Ramos (cell line): ENCODE results near the gene TAPBP.
"Not testable (repeated sequence)": the region's sequence is repeated elsewhere in the genome, so short reads cannot be mapped to it uniquely, and the experiment has no call there.

ENCODE experiments used
- in situ Hi-C: fragments of 300-500 bp; cut with MboI; formaldehyde crosslinking; loops from one replicate; pipeline ENCODE4 v1.14.3; 2022; ENCODE audit warnings: low sequenced_read_pairs; ENCODE audit not compliant: unreplicated experiment

Gene TAPBP

DNA sequence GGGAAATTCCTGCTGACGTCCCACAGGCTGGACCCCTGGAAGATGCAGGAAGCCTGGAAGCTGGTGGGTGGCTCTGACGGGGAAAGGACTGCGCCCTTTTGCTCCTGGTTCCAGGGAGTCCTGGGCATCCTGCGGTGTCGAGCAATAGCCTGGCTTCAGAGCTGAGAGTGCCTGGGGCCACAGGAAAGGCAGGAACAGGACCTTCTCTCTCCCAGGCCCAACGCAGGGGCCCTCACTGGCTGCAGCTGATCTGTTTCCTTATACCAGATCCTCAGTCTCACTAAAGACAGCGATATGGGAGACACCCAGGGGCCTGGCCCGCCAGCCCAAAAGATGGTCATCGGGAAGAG, 35.5 kb downstream of the TAPBP start:
- in situ Hi-C loops, result no loop called here

DNA sequence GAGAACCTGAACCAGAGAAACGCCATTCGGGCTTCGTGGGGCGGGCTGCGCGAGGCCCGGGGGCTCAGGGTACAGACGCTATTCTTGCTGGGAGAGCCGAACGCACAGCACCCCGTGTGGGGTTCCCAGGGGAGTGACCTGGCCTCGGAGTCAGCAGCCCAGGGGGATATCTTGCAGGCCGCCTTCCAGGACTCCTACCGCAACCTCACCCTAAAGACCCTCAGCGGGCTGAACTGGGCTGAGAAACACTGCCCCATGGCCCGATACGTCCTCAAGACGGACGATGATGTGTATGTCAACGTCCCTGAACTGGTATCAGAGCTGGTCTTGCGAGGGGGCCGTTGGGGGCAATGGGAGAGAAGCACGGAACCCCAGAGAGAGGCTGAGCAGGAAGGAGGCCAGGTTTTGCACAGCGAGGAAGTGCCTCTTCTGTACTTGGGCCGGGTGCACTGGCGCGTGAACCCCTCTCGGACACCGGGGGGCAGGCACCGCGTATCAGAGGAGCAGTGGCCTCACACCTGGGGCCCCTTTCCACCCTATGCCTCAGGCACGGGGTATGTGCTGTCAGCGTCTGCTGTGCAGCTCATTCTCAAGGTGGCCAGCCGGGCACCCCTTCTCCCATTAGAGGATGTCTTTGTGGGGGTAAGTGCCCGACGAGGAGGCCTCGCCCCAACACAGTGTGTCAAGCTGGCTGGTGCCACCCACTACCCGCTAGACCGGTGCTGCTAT, 36.1 kb downstream of the TAPBP start:
- in situ Hi-C loops, result no loop called here

GRCh38 chr6:33276864-33277662, 36.8 kb downstream of the TAPBP start, which contains the start of gene B3GALT4:
Gene B3GALT4, plus strand, starts transcription at chr6:33277123. Its CDS starts 297 bp downstream, at chr6:33277420.
- in situ Hi-C loops, result no loop called here

GRCh38 chr6:33276581-33276863, 37.4 kb downstream of the TAPBP start:
- in situ Hi-C loops, result no loop called here

- in situ Hi-C loops, result not testable (repeated sequence)
Measured at GRCh38 chr6:33275795-33276580, 37.9 kb downstream of the TAPBP start.

DNA sequence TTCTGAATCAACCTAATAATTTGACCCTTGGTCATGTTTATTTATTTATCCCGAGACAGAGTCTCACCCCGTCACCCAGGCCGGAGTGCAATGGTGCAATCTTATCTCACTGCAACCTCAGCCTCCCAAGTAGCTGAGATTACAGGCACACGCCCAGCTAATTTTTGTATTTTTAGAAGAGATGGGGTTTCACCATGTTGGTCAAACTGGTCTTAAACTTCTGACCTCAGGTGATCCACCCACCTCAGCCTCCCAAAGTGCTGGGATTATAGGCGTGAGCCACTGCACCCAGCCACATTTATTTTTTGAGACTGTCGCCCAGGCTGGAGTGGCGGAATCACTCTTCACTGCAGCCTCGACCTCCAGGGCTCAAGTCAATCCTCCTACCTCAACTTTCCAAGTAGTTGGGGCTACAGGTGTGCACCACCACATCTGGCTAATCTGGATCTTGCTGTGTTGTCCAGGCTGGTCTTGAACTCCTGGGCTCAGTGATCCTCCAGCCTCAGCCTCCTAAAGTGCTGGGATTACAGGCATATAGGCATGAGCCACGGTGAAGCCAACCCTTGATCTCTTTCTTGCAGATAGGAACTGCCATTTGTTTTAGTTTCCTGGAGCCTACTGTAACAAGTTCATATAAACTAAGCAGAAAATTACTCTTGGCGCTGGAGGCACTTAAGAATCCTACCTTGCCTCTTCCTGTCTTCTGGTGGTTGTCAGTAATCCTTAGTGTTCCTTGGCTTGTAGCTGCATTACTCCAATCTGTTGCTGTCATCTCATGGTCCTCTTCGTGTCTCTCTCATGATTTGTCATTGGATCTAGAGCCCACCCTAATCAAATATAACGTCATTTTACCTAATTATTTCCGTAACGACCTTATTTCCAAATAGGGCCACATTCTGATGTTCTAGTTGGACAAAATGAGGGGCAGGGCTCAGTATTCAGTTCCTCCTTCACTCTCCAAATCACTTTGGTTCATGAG, 39.7 kb downstream of the TAPBP start:
- in situ Hi-C loops, result no loop called here

GRCh38 chr6:33273129-33273923, 40.6 kb downstream of the TAPBP start:
- in situ Hi-C loops, result no loop called here

DNA sequence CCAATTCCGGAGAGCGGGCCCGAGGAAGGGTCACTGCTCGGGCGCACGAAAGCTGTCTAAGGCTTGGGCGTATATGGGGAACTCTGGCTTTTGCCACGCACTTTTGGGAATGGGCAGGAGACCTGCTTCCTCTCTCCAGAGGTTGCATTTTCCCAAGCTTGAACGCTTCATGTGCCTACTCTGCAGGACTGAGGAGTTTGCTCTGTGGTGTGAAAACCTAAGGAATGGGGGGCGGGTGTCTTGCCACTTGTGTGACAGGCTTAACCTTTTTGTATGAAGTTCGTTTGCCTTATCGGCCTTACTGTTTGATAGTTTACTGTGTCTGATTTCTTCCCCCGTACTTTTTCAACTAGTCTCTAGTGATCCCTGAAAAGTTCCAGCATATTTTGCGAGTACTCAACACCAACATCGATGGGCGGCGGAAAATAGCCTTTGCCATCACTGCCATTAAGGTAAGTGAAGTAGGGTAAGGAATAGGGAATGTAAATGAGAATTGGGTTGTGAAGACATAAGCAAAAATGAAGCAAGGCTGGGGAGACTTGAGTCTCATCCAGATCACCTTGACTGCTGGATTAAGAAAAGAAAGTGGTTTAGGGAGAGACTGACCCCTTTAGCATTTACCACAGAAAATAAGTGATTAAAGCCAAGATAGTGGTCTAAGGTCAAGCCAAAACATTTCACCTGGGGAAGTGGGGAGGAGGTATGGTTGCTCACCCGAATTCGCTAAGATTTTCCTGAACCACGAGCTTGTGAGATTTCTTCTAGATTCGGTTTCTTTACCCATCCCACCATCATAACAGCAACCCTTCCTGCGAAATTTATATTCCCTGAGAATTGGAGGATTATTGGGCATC, 41.4 kb downstream of the TAPBP start:
- in situ Hi-C loops, result no loop called here

DNA sequence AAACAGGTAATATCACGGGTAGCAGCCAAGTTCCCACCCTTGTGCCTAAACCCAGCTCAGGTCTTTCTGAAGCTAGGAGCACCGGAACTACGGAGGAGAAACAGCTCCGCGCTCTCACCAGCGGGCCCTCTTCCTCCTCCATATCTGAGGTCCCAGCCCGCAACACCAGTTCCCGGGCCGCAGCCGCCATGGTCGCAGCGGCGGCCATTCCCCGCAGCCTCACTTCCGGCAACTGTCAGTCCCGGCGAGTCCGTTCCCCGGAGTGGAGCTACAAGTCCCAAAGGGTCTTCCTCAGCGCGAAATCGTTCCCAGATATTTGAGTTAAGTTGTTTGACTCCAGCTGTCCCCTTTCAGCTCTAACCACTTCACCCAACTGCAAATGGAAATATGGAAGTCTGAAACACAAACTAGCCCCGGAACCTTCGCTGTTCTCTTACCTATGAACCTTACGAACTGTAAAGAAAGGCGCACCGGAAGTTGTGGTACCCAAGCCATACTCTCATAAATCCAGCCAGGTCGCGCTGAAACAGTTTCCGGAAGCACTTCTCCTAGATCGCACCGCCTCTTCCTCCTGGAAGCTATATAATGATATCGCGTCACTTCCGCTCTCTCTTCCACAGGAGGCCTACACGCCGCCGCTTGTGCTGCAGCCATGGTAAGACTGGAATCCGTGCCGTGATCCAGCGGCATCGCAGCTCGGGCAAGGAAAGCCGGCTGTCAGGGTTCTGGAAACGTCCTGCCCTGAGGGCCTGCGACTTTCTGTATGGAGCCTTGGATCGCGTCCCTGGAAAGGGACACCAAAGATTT, 42.2 kb downstream of the TAPBP start, which contains the start of the genes RPS18 and VPS52:
Gene RPS18, plus strand, starts transcription at position 608 of the 807 bp plus-strand sequence. Its CDS starts 45 bp downstream, at position 653.
Gene VPS52, minus strand, starts transcription at position 409 of the 807 bp plus-strand sequence. Its CDS starts 201 bp downstream, at position 208.
- in situ Hi-C loops, result no loop called here

- in situ Hi-C loops, result no loop called here
Measured at GRCh38 chr6:33271117-33271467, 42.8 kb downstream of the TAPBP start.

GRCh38 chr6:33264015-33264414, 49.9 kb downstream of the TAPBP start:
- in situ Hi-C loops, result no loop called here

GRCh38 chr6:33262490-33262889, 51.4 kb downstream of the TAPBP start:
- in situ Hi-C loops, result not testable (repeated sequence)

DNA sequence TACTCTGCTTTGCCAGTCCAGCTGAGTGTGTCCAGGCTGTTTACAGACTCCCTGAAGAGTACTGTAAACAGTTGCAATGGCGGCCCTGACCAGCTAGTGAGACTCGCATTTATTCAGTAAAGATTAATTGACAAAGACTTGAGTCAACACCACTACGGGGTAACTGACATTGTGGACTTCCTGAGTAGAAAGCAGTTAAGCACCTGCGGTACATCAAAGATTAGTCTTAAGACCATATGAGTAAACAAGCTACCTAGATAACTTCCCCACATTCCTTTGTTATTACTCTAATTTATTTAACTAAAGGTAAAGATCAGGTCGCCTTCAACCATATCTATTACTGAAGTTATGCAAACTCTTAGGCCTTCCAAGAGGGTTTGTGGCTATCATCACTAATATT, 54.8 kb downstream of the TAPBP start:
- in situ Hi-C loops, result no loop called here

- in situ Hi-C loops, result no loop called here
Measured at GRCh38 chr6:33254591-33254990, 59.3 kb downstream of the TAPBP start.

- in situ Hi-C loops, result no loop called here
Measured at GRCh38 chr6:33252759-33253158, 61.1 kb downstream of the TAPBP start.

DNA sequence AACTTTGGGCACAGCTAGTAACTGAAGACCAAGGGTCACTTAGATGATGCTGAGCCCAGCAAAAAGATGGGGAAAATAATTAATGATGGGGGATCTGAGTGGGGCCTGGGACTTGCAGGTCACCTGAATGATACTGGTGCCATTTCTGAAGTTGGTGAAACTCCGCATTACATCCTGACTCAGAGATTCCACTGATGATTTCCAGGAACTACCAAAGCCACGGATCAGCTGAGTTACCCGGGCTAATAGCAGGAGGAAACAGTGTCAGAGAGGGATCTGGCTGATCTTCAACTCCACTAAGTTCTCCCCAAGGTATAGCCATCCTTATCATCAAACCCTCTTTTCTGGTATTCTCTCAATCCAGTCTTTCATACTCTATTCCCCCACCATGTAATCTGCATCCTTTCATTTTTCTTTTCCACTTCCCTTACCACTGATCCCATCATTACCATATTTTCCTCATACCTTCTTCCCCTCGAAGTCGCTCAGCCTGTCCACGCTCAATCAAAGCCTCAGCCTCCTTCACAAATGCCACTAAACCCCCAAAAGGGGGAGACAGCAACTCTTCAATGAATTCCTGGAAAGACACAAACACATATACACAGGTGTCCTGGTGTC, 62.4 kb downstream of the TAPBP start:
- in situ Hi-C loops, result no loop called here

DNA sequence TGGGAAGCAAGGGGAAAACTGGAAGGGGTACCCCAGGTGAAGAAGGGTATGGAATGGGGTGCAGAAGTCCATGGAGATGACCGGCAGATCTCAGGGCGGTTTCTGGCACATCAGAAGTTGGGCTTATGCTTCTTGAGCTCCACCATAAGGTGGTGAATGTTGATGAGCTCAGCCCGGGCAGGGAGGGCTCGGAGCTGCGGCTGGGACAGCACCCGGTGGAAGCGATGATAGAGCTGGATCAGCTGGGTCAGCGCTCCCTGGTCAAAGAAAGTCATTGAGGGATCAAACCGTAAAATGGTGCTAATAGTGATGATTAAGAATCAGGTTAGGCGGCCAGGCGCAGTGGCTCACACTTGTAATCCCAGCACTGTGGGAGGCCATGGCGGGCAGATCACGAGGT, 63.1 kb downstream of the TAPBP start:
- in situ Hi-C loops, result no loop called here
